ENCODE data around the gene CNOT2. TPM values are rescaled to one million over a fixed set of nuclear protein-coding genes. Genes with fewer than 3 reads are reported as not detected.
"Not testable (repeated sequence)": the region's sequence is repeated elsewhere in the genome, so short reads cannot be mapped to it uniquely, and the experiment has no call there.

The CNOT2 gene
- total RNA-seq, 2 donors from 2014 or later = 76.8 to 87.3 TPM

DNA sequence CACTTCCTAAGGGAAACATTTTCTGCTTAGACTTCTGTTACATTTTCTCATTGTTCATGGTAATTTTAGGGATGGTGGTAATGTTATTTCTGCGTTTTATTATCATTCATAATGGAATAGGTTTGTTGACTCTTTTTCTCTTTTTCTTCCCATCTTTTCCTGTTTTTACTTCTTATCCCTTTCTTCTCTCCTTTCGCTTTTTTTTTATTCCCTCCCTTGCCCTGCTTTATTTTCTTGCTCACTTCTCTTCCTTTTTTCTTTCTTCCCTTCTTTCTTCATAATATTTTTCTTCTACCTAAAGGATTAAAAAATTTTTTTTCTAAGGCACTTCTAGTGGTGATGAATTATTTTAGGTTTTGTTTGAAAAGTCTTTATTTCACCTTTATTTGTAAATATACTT lies 45.6 kb downstream of the CNOT2 start:
- Histone ChIP-seq H3K27ac (no peak overlapping the region), H3K36me3 (replicated peaks in 1 of 2; ENCODE audit: insufficient read depth in 1 of 2, low read depth in 2 of 2) (no peaks in the 10 kb centered on the region), H3K4me1 (peaks cover 9% of the 10 kb centered on the region), H3K27me3 (no peaks in the 10 kb centered on the region), H3K9me3 (no peaks in the 10 kb centered on the region), H3K4me3 (no peak overlapping the region)
- intact Hi-C loops (cut with DNase I) = no loop called here
- 96 to 97% methylated on average over 2 of the region's 2 CpGs for WGBS, 2 donors
- ATAC-seq = no peak
- DNase-seq = no peak
- TF ChIP-seq POLR2A (IDR thresholded peaks at IDR 0.05) = no peak
- TF ChIP-seq, protein P1, sequence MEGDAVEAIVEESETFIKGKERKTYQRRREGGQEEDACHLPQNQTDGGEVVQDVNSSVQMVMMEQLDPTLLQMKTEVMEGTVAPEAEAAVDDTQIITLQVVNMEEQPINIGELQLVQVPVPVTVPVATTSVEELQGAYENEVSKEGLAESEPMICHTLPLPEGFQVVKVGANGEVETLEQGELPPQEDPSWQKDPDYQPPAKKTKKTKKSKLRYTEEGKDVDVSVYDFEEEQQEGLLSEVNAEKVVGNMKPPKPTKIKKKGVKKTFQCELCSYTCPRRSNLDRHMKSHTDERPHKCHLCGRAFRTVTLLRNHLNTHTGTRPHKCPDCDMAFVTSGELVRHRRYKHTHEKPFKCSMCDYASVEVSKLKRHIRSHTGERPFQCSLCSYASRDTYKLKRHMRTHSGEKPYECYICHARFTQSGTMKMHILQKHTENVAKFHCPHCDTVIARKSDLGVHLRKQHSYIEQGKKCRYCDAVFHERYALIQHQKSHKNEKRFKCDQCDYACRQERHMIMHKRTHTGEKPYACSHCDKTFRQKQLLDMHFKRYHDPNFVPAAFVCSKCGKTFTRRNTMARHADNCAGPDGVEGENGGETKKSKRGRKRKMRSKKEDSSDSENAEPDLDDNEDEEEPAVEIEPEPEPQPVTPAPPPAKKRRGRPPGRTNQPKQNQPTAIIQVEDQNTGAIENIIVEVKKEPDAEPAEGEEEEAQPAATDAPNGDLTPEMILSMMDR (IDR thresholded peaks at IDR 0.05) = no peak

DNA sequence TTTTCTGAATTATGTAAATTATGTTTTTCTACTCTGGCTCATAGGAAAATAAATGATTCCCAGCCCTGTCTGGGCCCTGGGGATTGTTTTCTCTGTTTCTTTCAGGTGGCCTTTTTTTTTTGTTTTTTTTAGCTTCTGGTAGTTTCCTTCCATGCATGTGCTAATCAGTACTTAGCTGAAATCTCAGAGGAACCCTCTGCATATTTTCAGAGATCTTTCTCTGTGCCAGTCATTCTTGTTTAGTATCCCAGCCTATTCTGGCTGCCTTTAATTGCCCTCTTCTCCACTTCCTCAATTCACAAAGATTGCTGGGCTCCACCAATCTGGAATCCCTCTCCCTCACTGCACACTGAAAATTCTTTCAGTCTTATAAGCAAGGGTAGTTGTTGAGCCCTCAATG lies 46.9 kb downstream of the CNOT2 start:
- Histone ChIP-seq H3K27ac (no peak overlapping the region), H3K4me1 (peaks cover 9% of the 10 kb centered on the region), H3K4me3 (no peak overlapping the region), H3K9me3 (no peaks in the 10 kb centered on the region), H3K36me3 (replicated peaks in 1 of 2; ENCODE audit: insufficient read depth in 1 of 2, low read depth in 2 of 2) (no peaks in the 10 kb centered on the region), H3K27me3 (no peaks in the 10 kb centered on the region)
- TF ChIP-seq, protein P1 (IDR thresholded peaks at IDR 0.05) = no peak
- no peak for TF ChIP-seq POLR2A (IDR thresholded peaks at IDR 0.05)
- DNase-seq (no peak), ATAC-seq (no peak)
- intact Hi-C loops (cut with DNase I) = no loop called here

DNA sequence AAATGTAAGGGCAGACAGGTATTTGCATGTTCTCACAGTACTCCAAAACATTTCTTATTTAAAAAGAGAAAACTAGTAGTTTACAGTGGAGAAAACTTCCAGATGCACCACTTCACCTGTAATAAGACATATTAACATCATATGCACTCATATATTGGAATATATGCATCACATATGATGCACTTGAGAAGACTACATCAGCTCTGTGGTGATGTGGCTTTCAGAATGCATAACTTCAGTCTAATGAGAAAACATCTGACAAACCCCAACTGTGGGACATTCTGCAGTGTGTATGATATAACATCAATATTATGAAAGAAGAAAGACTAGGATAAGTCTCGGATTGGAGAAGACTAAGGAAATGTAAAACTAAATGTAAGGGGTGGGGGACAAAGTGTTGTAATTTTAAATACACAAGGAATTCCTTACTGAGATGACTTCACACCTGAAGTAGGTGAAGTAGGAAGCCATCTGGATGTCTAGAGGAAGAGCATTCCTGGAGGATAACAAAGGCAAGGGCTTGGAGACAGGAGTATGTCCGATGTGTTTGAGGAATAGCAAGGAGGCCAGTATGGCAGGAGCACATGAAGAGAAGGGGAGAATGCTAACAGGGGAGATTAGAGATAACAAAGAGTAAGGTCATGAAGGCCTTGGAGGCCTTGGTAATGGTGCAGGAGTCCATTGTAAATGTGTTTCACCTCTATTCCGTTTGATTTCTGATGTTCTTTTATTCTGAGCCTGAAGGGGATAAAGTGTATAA lies 49.0 kb downstream of the CNOT2 start:
- Histone ChIP-seq H3K27ac (no peak overlapping the region), H3K9me3 (no peaks in the 10 kb centered on the region), H3K4me3 (no peak overlapping the region), H3K27me3 (no peaks in the 10 kb centered on the region), H3K36me3 (replicated peaks in 1 of 2; ENCODE audit: insufficient read depth in 1 of 2, low read depth in 2 of 2) (no peaks in the 10 kb centered on the region), H3K4me1 (peaks cover 9% of the 10 kb centered on the region)
- no peak for TF ChIP-seq POLR2A (IDR thresholded peaks at IDR 0.05)
- TF ChIP-seq, protein P1 (IDR thresholded peaks at IDR 0.05) = no peak
- WGBS, 2 donors = 80 to 81% methylated on average over 3 of the region's 3 CpGs
- no peak for ATAC-seq
- intact Hi-C loops (cut with DNase I) = no loop called here
- DNase-seq = no peak

DNA sequence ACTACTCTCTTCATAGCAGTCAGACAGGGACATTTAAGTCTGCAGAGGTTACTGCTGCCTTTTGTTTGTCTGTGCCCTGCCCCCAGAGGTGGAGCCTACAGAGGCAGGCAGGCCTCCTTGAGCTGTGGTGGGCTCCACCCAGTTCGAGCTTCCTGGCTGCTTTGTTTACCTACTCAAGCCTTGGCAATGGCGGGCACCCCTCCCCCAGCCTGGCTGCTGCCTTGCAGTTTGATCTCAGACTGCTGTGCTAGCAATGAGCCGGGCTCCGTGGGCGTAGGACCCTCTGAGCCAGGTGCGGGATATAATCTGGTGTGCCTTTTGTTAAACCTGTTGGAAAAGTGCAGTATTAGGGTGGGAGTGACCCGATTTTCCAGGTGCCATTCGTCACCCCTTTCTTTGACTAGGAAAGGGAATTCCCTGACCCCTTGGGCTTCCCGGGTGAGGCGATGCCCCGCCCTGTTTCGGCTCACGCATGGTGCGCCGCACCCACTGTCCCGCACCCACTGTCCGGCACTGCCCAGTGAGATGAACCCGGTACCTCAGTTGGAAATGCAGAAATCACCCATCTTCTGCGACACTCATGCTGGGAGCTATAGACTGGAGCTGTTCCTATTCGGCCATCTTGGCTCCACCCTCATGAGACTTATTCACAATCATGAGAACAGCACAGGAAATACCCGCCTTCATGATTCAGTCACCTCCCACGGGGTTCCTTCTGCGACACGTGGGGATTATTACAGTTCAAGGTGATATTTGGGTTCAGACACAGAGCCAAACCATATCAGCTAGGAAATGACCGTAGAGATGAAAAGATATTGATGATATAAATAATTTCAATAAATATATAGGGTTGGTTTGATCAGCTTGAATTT lies 61.7 kb downstream of the CNOT2 start:
- intact Hi-C loops (cut with DNase I); DNase-seq; H3K9me3 ChIP-seq; H3K27ac ChIP-seq; H3K4me3 ChIP-seq; H3K27me3 ChIP-seq; H3K4me1 ChIP-seq; H3K36me3 ChIP-seq (replicated peaks in 1 of 2; ENCODE audit: insufficient read depth in 1 of 2, low read depth in 2 of 2); ATAC-seq: not testable (repeated sequence)
- WGBS, 2 donors = 89 to 94% methylated on average over 23 to 25 of the region's 25 CpGs

DNA sequence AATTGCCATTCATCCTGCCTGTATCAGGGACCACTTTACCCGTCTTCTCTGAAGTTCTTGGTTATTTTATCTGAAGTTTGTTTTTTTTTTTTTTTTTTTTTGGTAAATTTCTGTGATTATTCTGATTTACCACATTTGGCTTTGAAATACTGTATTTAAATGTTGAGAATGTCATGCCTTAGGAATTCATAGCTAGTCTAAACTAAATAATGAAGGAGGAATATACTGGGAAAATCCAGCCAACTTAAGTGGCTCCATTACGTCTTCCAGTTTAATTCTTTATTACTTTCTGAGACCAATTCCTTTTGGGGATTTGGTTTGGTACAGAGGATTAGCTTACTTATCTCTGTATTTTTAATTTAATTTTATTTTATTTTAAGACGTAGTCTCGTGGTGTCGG lies 62.6 kb downstream of the CNOT2 start:
- H3K27me3 ChIP-seq = no peaks in the 10 kb centered on the region
- no peaks in the 10 kb centered on the region for H3K9me3 ChIP-seq
- DNase-seq = no peak
- TF ChIP-seq, protein P1 (IDR thresholded peaks at IDR 0.05) = no peak
- no peak for TF ChIP-seq POLR2A (IDR thresholded peaks at IDR 0.05)
- no peak overlapping the region for H3K4me3 ChIP-seq
- no peaks in the 10 kb centered on the region for H3K36me3 ChIP-seq (replicated peaks in 1 of 2; ENCODE audit: insufficient read depth in 1 of 2, low read depth in 2 of 2)
- no peaks in the 10 kb centered on the region for H3K4me1 ChIP-seq
- ATAC-seq = no peak
- H3K27ac ChIP-seq = no peak overlapping the region
- intact Hi-C loops (cut with DNase I) = no loop called here
- WGBS, 2 donors = 91 to 95% methylated on average over 5 of the region's 5 CpGs
